PC-9 (cell line): ENCODE measurements around the gene KCNK5. TPM values are rescaled to one million over a fixed set of nuclear protein-coding genes. Genes with fewer than 3 reads are reported as not detected.

ENCODE experiments used
- BruUV-seq: library from RNA; stranded (reverse); fragments of 400-500 nt; replicated peaks from 2 replicates; lab custom pipeline; 2021; lab: Mats Ljungman, UMichigan
- CTCF ChIA-PET: fragments of 300-600 bp; sonication (Branson Sonifier 250); formaldehyde crosslinking; loops from one replicate; lab custom pipeline; 2022; ENCODE audit warnings: antibody characterized with exemption; lab: Charles Lee
- POLR2A ChIA-PET: fragments of 300-600 bp; sonication (Branson Sonifier 250); formaldehyde crosslinking; loops from one replicate; lab custom pipeline; 2022; ENCODE audit warnings: antibody characterized with exemption; ENCODE audit not compliant: unreplicated experiment; lab: Charles Lee
- DNase-seq, 2 experiments: peaks; one replicate each; pipeline versions ENCODE4 v3.0.0 to v3.0.0-alpha.2; 2015 to 2022; ENCODE audit warnings: mixed read lengths in 1 of 2
- H2AFZ ChIP-seq: fragments of 200-600 bp; sonication (generic); 2 replicates; pipeline ENCODE4 v1.8.1; 2017; ENCODE audit warnings: antibody characterized with exemption
- H3F3A ChIP-seq: fragments of 200-600 bp; sonication (generic); 2 replicates; pipeline ENCODE4 v1.8.1; 2017; ENCODE audit warnings: antibody characterized with exemption, mild to moderate bottlenecking, low read depth; ENCODE audit not compliant: insufficient read depth
- H3K27ac ChIP-seq: fragments of 200-600 bp; sonication (generic); 2 replicates; pipeline ENCODE4 v1.6.1; 2016; ENCODE audit warnings: mixed run types
- H3K27me3 ChIP-seq: fragments of 200-600 bp; sonication (generic); 2 replicates; pipeline ENCODE4 v1.6.1; 2016; ENCODE audit warnings: low read depth, mixed run types; ENCODE audit not compliant: insufficient read depth
- H3K36me3 ChIP-seq: fragments of 200-600 bp; sonication (generic); 2 replicates; pipeline ENCODE4 v1.6.1; 2016; ENCODE audit warnings: low read depth, mixed run types
- H3K4me1 ChIP-seq: fragments of 200-600 bp; sonication (generic); replicated peaks from 2 replicates; pipeline ENCODE4 v1.6.1; 2016; ENCODE audit warnings: mixed run types; ENCODE audit not compliant: insufficient read depth
- H3K4me2 ChIP-seq: fragments of 200-600 bp; sonication (generic); 2 replicates; pipeline ENCODE4 v1.6.1; 2017; ENCODE audit warnings: mixed run types
- H3K4me3 ChIP-seq: fragments of 200-600 bp; sonication (generic); 2 replicates; pipeline ENCODE4 v1.6.1; 2016; ENCODE audit warnings: mixed run types
- H3K79me2 ChIP-seq: fragments of 200-600 bp; sonication (generic); 2 replicates; pipeline ENCODE4 v1.6.1; 2017; ENCODE audit warnings: low read depth, mixed run types
- H3K9me2 ChIP-seq: fragments of 200-600 bp; sonication (generic); 2 replicates; pipeline ENCODE4 v1.8.1; 2017; ENCODE audit warnings: mild to moderate bottlenecking; ENCODE audit not compliant: insufficient read depth
- H3K9me3 ChIP-seq: fragments of 200-600 bp; sonication (generic); 2 replicates; pipeline ENCODE4 v1.8.1; 2016; ENCODE audit warnings: low read depth; ENCODE audit not compliant: insufficient read depth
- H4K20me1 ChIP-seq: fragments of 200-600 bp; sonication (generic); 2 replicates; pipeline ENCODE4 v1.8.1; 2017; ENCODE audit not compliant: insufficient read depth
- CTCF ChIP-seq: fragments of 200-600 bp; sonication (generic); conservative IDR thresholded peaks from 2 replicates; pipeline ENCODE4 v1.6.1; 2017; ENCODE audit warnings: mixed run types, antibody characterized with exemption, mild to moderate bottlenecking, moderate library complexity
- EZH2 ChIP-seq: fragments of 200-600 bp; sonication (generic); IDR thresholded peaks from 2 replicates; pipeline ENCODE4 v1.8.0; 2017; ENCODE audit warnings: antibody characterized with exemption, low read depth
- intact Hi-C: fragments of 100-400 bp; cut with micrococcal nuclease; formaldehyde crosslinking; loops from one replicate; pipeline ENCODE4 v1.10.0; 2022; ENCODE audit not compliant: unreplicated experiment
- total RNA-seq: library from RNA; stranded (reverse); gene quantifications from 2 replicates; pipeline ENCODE4 v1.2.3, GENCODE V29; 2021

Gene KCNK5
- total RNA-seq, 1 experiment from 2014 or later: 11.9 TPM

DNA sequence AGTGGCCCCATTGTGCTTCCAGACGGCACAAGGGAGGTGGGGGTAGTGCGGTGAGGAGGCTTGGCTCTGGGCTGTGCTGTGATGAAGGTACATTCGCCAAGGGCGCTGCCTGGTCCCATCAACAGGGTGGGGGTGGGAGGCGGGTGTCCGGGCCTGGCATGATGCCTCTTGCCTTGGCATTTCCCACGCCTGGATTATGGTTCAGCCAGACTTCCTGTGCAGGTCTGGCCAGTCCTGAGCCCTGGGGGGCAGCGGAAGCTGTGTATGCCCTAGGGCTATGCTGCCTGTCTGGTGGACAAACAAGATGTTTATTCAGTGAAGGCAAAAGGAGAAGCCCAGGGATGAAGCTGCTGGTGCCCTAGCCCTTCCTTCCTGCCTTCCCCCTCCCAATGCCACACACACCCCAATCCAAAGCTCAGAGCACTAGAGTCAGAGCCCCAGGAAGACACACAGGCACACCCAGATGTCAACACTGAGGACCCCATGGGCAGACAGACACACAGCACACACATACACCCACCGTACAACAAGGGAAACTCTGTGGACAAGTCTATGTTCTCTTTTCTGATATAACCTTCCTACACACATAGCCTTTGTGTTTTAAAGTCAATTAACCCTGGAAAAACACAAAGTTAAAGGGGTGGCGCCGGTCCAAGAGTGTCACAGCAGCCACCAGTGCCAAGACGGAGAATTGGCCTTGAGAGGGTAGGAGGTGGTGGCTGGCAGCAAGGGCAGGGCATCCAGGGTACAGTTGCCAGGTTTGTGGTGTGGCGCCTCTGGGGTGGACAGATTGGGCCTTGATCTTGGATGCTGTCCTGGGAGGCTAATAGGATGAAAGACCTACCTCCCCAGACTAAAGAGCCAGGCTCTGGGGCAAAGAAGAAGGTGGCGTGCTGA, 59.6 kb downstream of the KCNK5 start:
- H3K27me3 ChIP-seq: no peaks in the 10 kb centered on the region
- peak; percentile 92 to 95 for DNase-seq
- H3K9me2 ChIP-seq: no peaks in the 10 kb centered on the region
- no peak overlapping the region for H2AFZ ChIP-seq
- ChIA-PET CTCF (interaction anchor here (0.5 to 0.9 kb wide), 3 partner anchors 111 to 133 kb away, joined by 4 to 6 read pairs (median 5); no protein-coding TSS in a partner anchor), POLR2A (interaction anchor here (0.6 to 0.7 kb wide), 4 partner anchors 18 to 1654 kb away, joined by 3 to 5 read pairs (median 4); no protein-coding TSS in a partner anchor)
- no peaks in the 10 kb centered on the region for H3K79me2 ChIP-seq
- H3F3A ChIP-seq: peaks cover 19% of the 10 kb centered on the region; the same call in 1 of the 2 replicates
- no peaks in the 10 kb centered on the region for H4K20me1 ChIP-seq
- no TSS peak for BruUV-seq
- H3K36me3 ChIP-seq: 0 out of 2 replicates have a peak, but pooled peaks cover 4% of the 10 kb centered on the region
- TF ChIP-seq CTCF (no peak), EZH2 (no peak)
- H3K4me3 ChIP-seq: no peak overlapping the region
- intact Hi-C loops: loop anchor here (1.0 to 5.0 kb wide), 6 partner anchors 16 to 197 kb away; partner anchors contain the start of gene KCNK5
- H3K4me2 ChIP-seq: peak overlapping the region; percentile 53
- peaks cover 10% of the 10 kb centered on the region; the same call in 1 of the 2 replicates for H3K9me3 ChIP-seq
- peaks cover 33% of the 10 kb centered on the region for H3K4me1 ChIP-seq
- H3K27ac ChIP-seq: peak overlapping the region; percentile 63

DNA sequence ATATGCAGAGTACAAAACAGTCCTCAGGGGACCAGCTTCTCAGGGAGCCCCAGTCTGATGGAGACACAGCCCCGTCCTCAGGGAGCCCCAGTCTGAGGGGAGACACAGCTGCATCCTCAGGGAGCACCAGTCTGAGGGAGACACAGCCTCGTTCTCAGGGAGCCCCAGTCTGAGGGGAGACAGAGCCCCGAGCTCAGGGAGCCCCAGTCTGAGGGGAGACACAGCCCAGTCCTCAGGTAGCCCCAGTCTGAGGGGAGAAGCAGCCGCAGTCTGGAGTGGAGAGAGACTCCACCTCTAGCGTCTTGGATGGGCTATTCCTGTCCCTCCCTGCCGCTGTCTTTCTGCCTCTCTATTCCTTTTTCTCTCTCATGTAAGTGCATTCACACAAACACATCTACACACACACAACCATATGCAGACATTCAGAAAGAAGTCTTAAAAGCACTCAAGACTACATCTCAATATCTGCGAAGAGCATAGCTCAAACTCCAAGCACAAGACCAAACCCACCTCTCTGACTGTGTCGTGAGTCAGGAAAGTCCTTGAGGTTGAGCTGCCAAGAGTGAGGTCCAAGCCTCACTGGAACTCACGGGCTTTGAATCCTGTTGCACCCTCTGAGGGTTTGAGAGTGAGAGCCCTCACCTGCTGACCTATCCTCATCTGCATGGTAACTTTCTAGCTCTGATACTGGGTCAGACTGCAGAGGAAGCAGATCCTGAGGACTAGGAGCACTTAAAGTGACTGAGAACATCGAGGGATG, 61.2 kb downstream of the KCNK5 start:
- Histone ChIP-seq H3K4me1 (peaks cover 33% of the 10 kb centered on the region), H3K4me2 (no peak overlapping the region), H3K36me3 (0 out of 2 replicates have a peak, but pooled peaks cover 4% of the 10 kb centered on the region), H4K20me1 (no peaks in the 10 kb centered on the region), H3K4me3 (no peak overlapping the region), H3K9me2 (no peaks in the 10 kb centered on the region), H3K9me3 (peaks cover 10% of the 10 kb centered on the region; the same call in 1 of the 2 replicates), H2AFZ (no peak overlapping the region), H3K79me2 (no peaks in the 10 kb centered on the region), H3K27ac (no peak overlapping the region), H3F3A (peaks cover 19% of the 10 kb centered on the region; the same call in 1 of the 2 replicates), H3K27me3 (no peaks in the 10 kb centered on the region)
- TF ChIP-seq EZH2 (no peak), CTCF (no peak)
- no peak for DNase-seq
- CTCF ChIA-PET: interaction anchor here (0.7 to 0.9 kb wide), 2 partner anchors 37 to 135 kb away, joined by 3 to 4 read pairs; no protein-coding TSS in a partner anchor
- intact Hi-C loops: loop anchor here (5.0 kb wide), 1 partner anchor 196 kb away; no protein-coding TSS in a partner anchor
- BruUV-seq: no TSS peak
- POLR2A ChIA-PET: interaction anchor here (0.6 kb wide), 1 partner anchor 49 kb away, joined by 6 read pairs; no protein-coding TSS in a partner anchor

DNA sequence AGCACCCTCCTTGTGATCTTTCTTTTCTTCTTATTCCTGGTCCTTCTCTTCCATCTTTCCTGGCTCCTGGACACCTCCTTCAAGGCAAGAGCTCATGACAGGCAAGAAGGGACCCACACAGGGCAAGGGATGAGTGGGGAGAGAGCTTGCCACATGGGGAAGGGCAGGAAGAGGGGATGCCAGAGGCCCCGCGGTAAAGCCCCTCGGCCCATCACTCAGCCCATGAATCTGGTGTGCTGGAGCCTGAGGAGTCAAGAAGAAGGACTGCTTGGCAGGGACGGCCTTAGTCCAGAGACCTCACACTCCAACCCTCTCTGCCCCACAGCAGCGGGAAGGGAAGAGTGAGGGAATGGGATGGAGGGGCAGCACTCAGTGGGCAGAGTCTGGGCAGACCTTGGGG, 62.0 kb downstream of the KCNK5 start:
- no peak for DNase-seq
- POLR2A ChIA-PET: no interaction called here
- H3K27ac ChIP-seq: no peak overlapping the region
- intact Hi-C loops: loop anchor here (5.0 kb wide), 1 partner anchor 195 kb away; no protein-coding TSS in a partner anchor
- no TSS peak for BruUV-seq
- H3K9me2 ChIP-seq: no peaks in the 10 kb centered on the region
- peaks cover 33% of the 10 kb centered on the region for H3K4me1 ChIP-seq
- peaks cover 19% of the 10 kb centered on the region; the same call in 1 of the 2 replicates for H3F3A ChIP-seq
- H3K36me3 ChIP-seq: 0 out of 2 replicates have a peak, but pooled peaks cover 4% of the 10 kb centered on the region
- peaks cover 10% of the 10 kb centered on the region; the same call in 1 of the 2 replicates for H3K9me3 ChIP-seq
- TF ChIP-seq EZH2 (no peak), CTCF (no peak)
- no peak overlapping the region for H3K4me3 ChIP-seq
- no peak overlapping the region for H2AFZ ChIP-seq
- no peaks in the 10 kb centered on the region for H4K20me1 ChIP-seq
- no peaks in the 10 kb centered on the region for H3K27me3 ChIP-seq
- no peaks in the 10 kb centered on the region for H3K79me2 ChIP-seq
- H3K4me2 ChIP-seq: no peak overlapping the region
- CTCF ChIA-PET: interaction anchor here (1.0 kb wide), 1 partner anchor 136 kb away, joined by 3 read pairs; no protein-coding TSS in a partner anchor
